Coronary artery (tissue), 2 donors: ENCODE data around the gene EML4.
A peak's percentile ranks its signal among the peaks of the same experiment; 100 is the strongest.
"Not testable (repeated sequence)": the region's sequence is repeated elsewhere in the genome, so short reads cannot be mapped to it uniquely, and the experiment has no call there.

ENCODE experiments used
- DNase-seq: peaks from one replicate; pipeline ENCODE4 v3.0.0-alpha.2; 2017; ENCODE audit warnings: low spot score
- H3K27ac ChIP-seq, 2 donors: fragments of 200-600 bp; sonication (generic); one replicate each; pipeline ENCODE4 v1.5.1; 2016 to 2019
- H3K4me3 ChIP-seq: fragments of 200-600 bp; sonication (generic); 2 replicates; pipeline ENCODE4 v1.5.1; 2016; ENCODE audit warnings: mild to moderate bottlenecking, moderate library complexity
- CTCF ChIP-seq: fragments of 200-600 bp; sonication (generic); IDR thresholded peaks from one replicate; pipeline ENCODE4 v1.5.1; 2019; ENCODE audit warnings: antibody characterized with exemption

EML4 gene

GRCh38 chr2:42340045-42340937 is 171.1 kb downstream of the EML4 start:
- Histone ChIP-seq H3K27ac (no peak overlapping the region), H3K4me3 (no peak overlapping the region)
- TF ChIP-seq CTCF: no peak
- no peak for DNase-seq

- TF ChIP-seq CTCF: no peak
- DNase-seq: no peak
- Histone ChIP-seq H3K27ac (no peak overlapping the region), H3K4me3 (no peak overlapping the region)
Observed at GRCh38 chr2:42340938-42341636, 171.9 kb downstream of the EML4 start.

- H3K4me3 ChIP-seq: peak overlapping the region; percentile 6
- DNase-seq: no peak
- H3K27ac ChIP-seq: peak overlapping the region; percentile 22 to 38
- no peak for TF ChIP-seq CTCF
Observed at GRCh38 chr2:42342061-42342794, 173.1 kb downstream of the EML4 start.

GRCh38 chr2:42342795-42343241 is 173.7 kb downstream of the EML4 start:
- H3K4me3 ChIP-seq: peak overlapping the region; percentile 6
- no peak for DNase-seq
- peak overlapping the region; percentile 0 to 22 for H3K27ac ChIP-seq
- no peak for TF ChIP-seq CTCF

GRCh38 chr2:42345986-42346385 is 176.8 kb downstream of the EML4 start:
- no peak for DNase-seq
- Histone ChIP-seq H3K27ac (no peak overlapping the region), H3K4me3 (no peak overlapping the region)
- TF ChIP-seq CTCF: no peak

GRCh38 chr2:42346856-42347255 is 177.7 kb downstream of the EML4 start:
- H3K4me3 ChIP-seq, DNase-seq, H3K27ac ChIP-seq: not testable (repeated sequence)

GRCh38 chr2:42347518-42347917 is 178.4 kb downstream of the EML4 start:
- not testable (repeated sequence) for H3K4me3 ChIP-seq, H3K27ac ChIP-seq, DNase-seq
